Heart left ventricle (tissue), 16 donors: ENCODE data around the gene WDR83. TPM values are rescaled to one million over a fixed set of nuclear protein-coding genes. Genes with fewer than 3 reads are reported as not detected.
A peak's percentile ranks its signal among the peaks of the same experiment; 100 is the strongest.

ENCODE experiments used
- ATAC-seq, 4 donors: fragments of 200-7000 bp; cut with Tn5 transposase; one replicate each; pipeline ENCODE4 v1.9.1; 2020 to 2022; ENCODE audit warnings: moderate library complexity in 4 of 4, mild to moderate bottlenecking in 3 of 4, moderate number of reproducible peaks in 1 of 4
- DNase-seq, 5 donors: peaks; one replicate each; pipeline ENCODE4 v3.0.0-alpha.2; 2020
- H3K27ac ChIP-seq, 12 donors: fragments of 200-600 bp; sonication (generic) in 4 of 12; one replicate each; pipeline versions ENCODE4 v1.5.0 to v1.8.0; 2016 to 2022; ENCODE audit warnings: mild to moderate bottlenecking in 2 of 12
- H3K27me3 ChIP-seq, 9 donors: fragments of 200-600 bp; sonication (generic) in 2 of 9; one replicate each; pipeline versions ENCODE4 v1.5.1 to v1.8.0; 2016 to 2022; ENCODE audit warnings: mild to moderate bottlenecking in 3 of 9
- H3K36me3 ChIP-seq, 9 donors: fragments of 200-600 bp; sonication (generic) in 2 of 9; one replicate each; pipeline versions ENCODE4 v1.5.0 to v1.8.0; 2018 to 2022; ENCODE audit warnings: mild to moderate bottlenecking in 2 of 9
- H3K4me1 ChIP-seq, 12 donors: fragments of 200-600 bp; sonication (generic) in 4 of 12; one replicate each; pipeline versions ENCODE4 v1.5.0 to v1.8.0; 2016 to 2022; ENCODE audit warnings: mild to moderate bottlenecking in 3 of 12
- H3K4me3 ChIP-seq, 12 donors: fragments of 200-600 bp; sonication (generic) in 4 of 12; one replicate each; pipeline versions ENCODE4 v1.5.0 to v1.8.0; 2017 to 2022; ENCODE audit warnings: mild to moderate bottlenecking in 9 of 12, moderate library complexity in 4 of 12
- H3K9me3 ChIP-seq, 12 donors: fragments of 200-600 bp; sonication (generic) in 4 of 12; one replicate each; pipeline versions ENCODE4 v1.5.0 to v1.8.0; 2016 to 2022; ENCODE audit warnings: mild to moderate bottlenecking in 1 of 12
- POLR2A ChIP-seq, 2 donors: fragments of 450-650 bp; IDR thresholded peaks; one replicate each; pipeline ENCODE4 v1.6.1; 2017; ENCODE audit warnings: antibody characterized with exemption in 2 of 2, mild to moderate bottlenecking in 2 of 2, moderate library complexity in 2 of 2
- WGBS, 4 donors: extraction: QIAGEN DNeasy Blood & Tissue Kit in 2 of 4; methylation state at CpG; one replicate each; pipeline versions ENCODE4 v1.1.5 to v1.1.7; 2013 to 2018; 5-methylcytosine and 5-hydroxymethylcytosine counted together
- intact Hi-C, 10 donors: fragments of 100-400 bp; cut with DNase I; formaldehyde crosslinking; loops; one replicate each; pipeline versions ENCODE4 v1.11.1 to v1.14.2; 2022
- polyA plus RNA-seq, 2 donors: library from polyadenylated mRNA; stranded (reverse); fragments of 200-250 nt; gene quantifications; one replicate each; pipeline ENCODE4 v1.2.3, GENCODE V29; 2013
- total RNA-seq, 9 donors: library from RNA; depleted of rRNA in 2 of 9; stranded (reverse); fragments of >200 nt in 2 of 9; fragmentation: NEBNext Ultra II Directional in 3 of 9; extraction: Animal tissue kit (Norgen Biotek cat#: 25700) in 3 of 9; gene quantifications; one replicate each; pipeline versions ENCODE4 v1.1.0 to v1.2.4, GENCODE V29; 2016 to 2023
- TF ChIP-seq, protein P1 (sequence below), 12 donors: fragments of 200-600 bp; sonication (generic) in 4 of 12; IDR thresholded peaks; one replicate each; pipeline versions ENCODE4 v1.5.0 to v1.8.0; 2018 to 2022; ENCODE audit warnings: antibody characterized with exemption in 12 of 12, mild to moderate bottlenecking in 5 of 12
- donor health status: ischemic (EF 13 %, LVEDD 7.1; RV severe dilation, severe dysfunction).
- donor health status: healthy with polysubstance abuse.
- donor health status: DM: no; HTN: yes; CAD: no.
- donor health status: DM: no; HTN: no; CAD: no.
- donor health status: ischemic (EF 25% LVEDD 6.9; RV normal size, moderate dysfunction).
- donor health status: ischemic (EF 25% LVEDD 5.7; RV mildly dilated, moderate dysfunction).
- donor health status: healthy.
- donor health status: DM: yes; HTN: yes; CAD: no.
- donor health status: ischemic (EF 35%, LVEDD 5.7; RV mildly dilated, moderate dysfunction).
- donor health status: nonischemic (EF 11% LVEDD 7.7; RV severe dilation, severe dysfunction).
- donor health status: DM: yes; HTN: yes; CAD: no.
- donor health status: PGD.
- donor health status: ischemic (EF 29% LVEDD 5.4; RV normal size, mild dysfunction).
- donor health status: nonischemic (EF 23%, LVEDD 6.1; RV moderate dilation, normal function).

Gene WDR83
- total and polyA plus RNA-seq, 11 donors, result 6.0 to 13.0 (median 7.9) TPM

DNA sequence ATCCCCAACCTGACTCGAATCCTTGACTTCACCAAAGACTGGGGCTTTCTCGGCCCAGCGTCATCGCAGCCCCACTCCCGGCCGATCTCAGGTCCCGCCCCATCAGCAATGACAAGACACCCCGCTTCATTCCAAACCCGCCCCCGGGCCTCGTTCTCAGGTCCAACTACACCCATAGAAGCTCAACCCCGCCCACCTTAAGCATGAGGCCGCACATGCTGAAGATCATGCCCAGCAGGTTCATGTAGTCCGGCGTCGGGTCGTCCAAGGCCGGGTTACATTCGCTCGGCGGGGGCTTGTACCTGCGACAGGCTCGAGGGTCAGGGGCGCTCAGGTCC lies 2.3 kb downstream of the WDR83 start:
- Histone ChIP-seq H3K4me3 (peak overlapping the region; percentile 64 to 100 (median 88)), H3K27ac (peak overlapping the region; percentile 91 to 99 (median 96)), H3K4me1 (peaks cover 9 to 51% (median 39%) of the 10 kb centered on the region in 12 donors), H3K36me3 (peaks cover 0 to 34% (median 20%) of the 10 kb centered on the region in 9 donors), H3K27me3 (no peaks in the 10 kb centered on the region), H3K9me3 (no peaks in the 10 kb centered on the region)
- DNase-seq (peak; percentile 46 to 71 (median 56)), ATAC-seq (peak in 3 of 4 donors; percentile 5 to 21 (median 7))
- WGBS, 4 donors, result 0 to 1% (median 0%) methylated on average over 18 to 24 of the region's 24 CpGs
- no peak for TF ChIP-seq POLR2A (IDR thresholded peaks at IDR 0.05)
- TF ChIP-seq, protein P1, sequence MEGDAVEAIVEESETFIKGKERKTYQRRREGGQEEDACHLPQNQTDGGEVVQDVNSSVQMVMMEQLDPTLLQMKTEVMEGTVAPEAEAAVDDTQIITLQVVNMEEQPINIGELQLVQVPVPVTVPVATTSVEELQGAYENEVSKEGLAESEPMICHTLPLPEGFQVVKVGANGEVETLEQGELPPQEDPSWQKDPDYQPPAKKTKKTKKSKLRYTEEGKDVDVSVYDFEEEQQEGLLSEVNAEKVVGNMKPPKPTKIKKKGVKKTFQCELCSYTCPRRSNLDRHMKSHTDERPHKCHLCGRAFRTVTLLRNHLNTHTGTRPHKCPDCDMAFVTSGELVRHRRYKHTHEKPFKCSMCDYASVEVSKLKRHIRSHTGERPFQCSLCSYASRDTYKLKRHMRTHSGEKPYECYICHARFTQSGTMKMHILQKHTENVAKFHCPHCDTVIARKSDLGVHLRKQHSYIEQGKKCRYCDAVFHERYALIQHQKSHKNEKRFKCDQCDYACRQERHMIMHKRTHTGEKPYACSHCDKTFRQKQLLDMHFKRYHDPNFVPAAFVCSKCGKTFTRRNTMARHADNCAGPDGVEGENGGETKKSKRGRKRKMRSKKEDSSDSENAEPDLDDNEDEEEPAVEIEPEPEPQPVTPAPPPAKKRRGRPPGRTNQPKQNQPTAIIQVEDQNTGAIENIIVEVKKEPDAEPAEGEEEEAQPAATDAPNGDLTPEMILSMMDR (IDR thresholded peaks at IDR 0.05), result no peak
- intact Hi-C loops, result loop anchor here in 1 of 10 donors (5.0 kb wide), 1 partner anchor 107 kb away; no protein-coding TSS in a partner anchor

DNA sequence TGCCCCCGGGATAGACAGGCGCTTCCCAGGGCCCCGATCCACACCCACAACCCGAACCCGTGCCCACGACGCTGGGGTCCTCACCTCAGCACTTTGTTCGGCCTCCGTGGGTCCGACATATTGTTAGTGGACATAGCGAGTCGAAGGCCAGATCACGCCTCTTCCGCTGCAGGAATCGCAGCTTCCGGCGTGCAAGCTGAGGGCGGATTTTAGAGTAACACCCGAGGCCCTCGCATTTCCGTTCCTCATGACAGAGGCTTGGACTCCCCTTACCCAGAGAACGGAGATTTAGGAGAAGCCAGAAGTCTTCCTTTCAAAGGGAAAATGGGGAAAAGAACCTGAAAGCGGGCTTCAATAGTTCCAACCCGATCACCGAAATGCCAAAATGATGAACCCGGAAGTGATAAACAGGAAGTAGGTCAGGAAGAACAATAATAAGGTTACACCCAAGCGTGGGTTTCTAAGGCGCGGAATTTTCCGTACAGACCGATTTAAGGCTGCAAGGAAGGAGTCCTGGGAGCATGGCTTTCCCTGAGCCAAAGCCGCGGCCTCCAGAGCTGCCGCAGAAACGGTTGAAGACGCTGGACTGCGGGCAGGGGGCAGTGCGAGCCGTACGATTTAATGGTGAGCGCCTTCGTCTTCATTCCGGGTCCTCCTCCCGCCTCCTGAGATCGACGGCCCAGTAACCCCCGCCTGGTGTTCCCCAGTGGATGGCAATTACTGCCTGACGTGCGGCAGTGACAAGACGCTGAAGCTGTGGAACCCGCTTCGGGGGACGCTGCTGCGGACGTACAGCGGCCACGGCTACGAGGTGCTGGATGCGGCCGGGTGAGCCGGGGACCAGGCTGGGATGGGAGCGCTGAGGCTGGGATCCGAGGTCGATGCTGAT lies 2.9 kb downstream of the WDR83 start:
- peak in 1 of 2 donors; percentile 9 for TF ChIP-seq POLR2A (IDR thresholded peaks at IDR 0.05)
- TF ChIP-seq, protein P1 (IDR thresholded peaks at IDR 0.05), result peak in 1 of 12 donors; percentile 16
- Histone ChIP-seq H3K27ac (peak overlapping the region; percentile 91 to 99 (median 96)), H3K36me3 (peaks cover 0 to 40% (median 26%) of the 10 kb centered on the region in 9 donors), H3K4me3 (peak overlapping the region; percentile 64 to 100 (median 88)), H3K27me3 (no peaks in the 10 kb centered on the region), H3K4me1 (peaks cover 9 to 47% (median 39%) of the 10 kb centered on the region in 12 donors), H3K9me3 (no peaks in the 10 kb centered on the region)
- DNase-seq (peak; percentile 81 to 88 (median 84)), ATAC-seq (peak; percentile 58 to 79 (median 68))
- intact Hi-C loops, result loop anchor here in 7 of 10 donors (5.0 to 10.0 kb wide), 3 partner anchors 57 to 175 kb away; partner anchors contain the start of genes ZNF490 (in 1 of the 7) and ZNF791 (in 1 of the 7)
- WGBS, 4 donors, result 0 to 1% (median 0%) methylated on average over 39 to 64 of the region's 64 CpGs

DNA sequence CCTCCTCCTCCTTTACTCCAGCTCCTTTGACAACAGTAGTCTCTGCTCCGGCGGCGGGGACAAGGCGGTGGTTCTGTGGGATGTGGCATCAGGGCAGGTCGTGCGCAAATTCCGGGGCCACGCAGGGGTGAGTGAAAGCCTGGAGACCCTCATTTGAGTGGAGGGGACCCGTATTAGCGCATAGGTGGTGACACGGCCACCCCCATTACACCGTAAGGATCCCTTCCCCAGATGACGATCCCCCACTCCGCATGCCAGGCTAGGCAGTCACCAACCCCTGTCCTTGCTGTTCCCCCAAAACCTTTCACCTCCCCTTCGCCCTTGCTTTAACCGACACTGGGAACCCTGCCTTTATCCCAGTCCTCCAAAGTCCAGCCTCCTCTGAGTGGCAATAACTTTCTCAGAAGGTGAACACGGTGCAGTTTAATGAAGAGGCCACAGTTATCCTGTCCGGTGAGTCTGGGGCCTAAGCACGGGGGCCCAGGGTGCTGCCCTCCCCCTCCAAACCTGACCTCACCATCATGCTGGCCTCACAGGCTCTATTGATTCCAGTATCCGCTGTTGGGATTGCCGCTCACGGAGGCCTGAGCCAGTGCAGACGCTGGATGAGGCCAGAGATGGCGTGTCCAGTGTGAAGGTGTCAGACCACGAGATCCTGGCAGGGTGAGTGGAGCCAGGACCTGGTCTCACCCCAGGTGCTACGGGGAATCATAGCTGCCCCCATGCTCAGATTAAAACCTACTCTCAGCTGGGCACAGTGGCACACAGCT lies 3.7 kb downstream of the WDR83 start:
- H3K27me3 ChIP-seq, result no peaks in the 10 kb centered on the region
- no peaks in the 10 kb centered on the region for H3K9me3 ChIP-seq
- H3K36me3 ChIP-seq, result peaks cover 0 to 48% (median 32%) of the 10 kb centered on the region in 9 donors
- H3K4me1 ChIP-seq, result peaks cover 9 to 42% (median 37%) of the 10 kb centered on the region in 12 donors
- DNase-seq (no peak), ATAC-seq (no peak)
- intact Hi-C loops, result loop anchor here in 6 of 10 donors (5.0 to 10.0 kb wide), 3 partner anchors 58 to 174 kb away; partner anchors contain the start of genes ZNF490 (in 1 of the 6) and ZNF791 (in 1 of the 6)
- TF ChIP-seq, protein P1 (IDR thresholded peaks at IDR 0.05), result no peak
- no peak for TF ChIP-seq POLR2A (IDR thresholded peaks at IDR 0.05)
- H3K4me3 ChIP-seq, result peak overlapping the region; percentile 64 to 100 (median 88)
- H3K27ac ChIP-seq, result peak overlapping the region in 10 of 12 donors; percentile 91 to 99 (median 96)
- 40 to 49% (median 43%) methylated on average over 24 to 26 of the region's 26 CpGs for WGBS, 4 donors
